GM12874 (cell line): ENCODE data around the gene RAD18.

Source experiments
- CTCF ChIP-seq: IDR thresholded peaks from 2 replicates; pipeline ENCODE4 v1.5.1; 2011; ENCODE audit warnings: low read depth, mild to moderate bottlenecking, control low read depth, low read length, moderate library complexity; ENCODE audit not compliant: insufficient read depth

Gene RAD18

GRCh38 chr3:8980756-8981257 lies 17.5 kb upstream of the RAD18 start:
- TF ChIP-seq CTCF, result no peak

GRCh38 chr3:8979262-8979661 lies 16.0 kb upstream of the RAD18 start:
- TF ChIP-seq CTCF, result no peak

GRCh38 chr3:8978551-8978950 lies 15.3 kb upstream of the RAD18 start:
- no peak for TF ChIP-seq CTCF

- TF ChIP-seq CTCF, result no peak
Measured at GRCh38 chr3:8976540-8977182, 13.4 kb upstream of the RAD18 start.

- TF ChIP-seq CTCF, result no peak
Measured at GRCh38 chr3:8975081-8976020, 12.1 kb upstream of the RAD18 start.

- TF ChIP-seq CTCF, result no peak
Measured at GRCh38 chr3:8974458-8974857, 11.2 kb upstream of the RAD18 start.

GRCh38 chr3:8972639-8973038 lies 9.4 kb upstream of the RAD18 start:
- no peak for TF ChIP-seq CTCF
